Adipocyte (in vitro differentiated cells): Measurements from ENCODE around the gene DOCK1.

Experiments used
- DNase-seq: peaks from one replicate; pipeline ENCODE4 v3.0.0-alpha.2; 2015; ENCODE audit warnings: low read depth
- H3K27me3 ChIP-seq: replicated peaks from 2 replicates; pipeline ENCODE4 v1.7.0; 2013; ENCODE audit warnings: mild to moderate bottlenecking, low read length, moderate library complexity; ENCODE audit not compliant: control insufficient read depth, insufficient read depth
- H3K36me3 ChIP-seq: 2 replicates; pipeline ENCODE4 v1.7.0; 2013; ENCODE audit warnings: low read length, mild to moderate bottlenecking, moderate library complexity; ENCODE audit not compliant: control insufficient read depth, insufficient read depth, severe bottlenecking
- H3K4me1 ChIP-seq: 2 replicates; pipeline ENCODE4 v1.7.0; 2013; ENCODE audit warnings: mild to moderate bottlenecking, low read length, moderate library complexity; ENCODE audit not compliant: control insufficient read depth, insufficient read depth
- H3K4me3 ChIP-seq: 2 replicates; pipeline ENCODE4 v1.7.0; 2013; ENCODE audit warnings: mild to moderate bottlenecking, low read length, moderate library complexity
- H3K9ac ChIP-seq: 2 replicates; pipeline ENCODE4 v1.7.0; 2013; ENCODE audit warnings: mild to moderate bottlenecking, low read length, moderate library complexity
- H3K9me3 ChIP-seq: 2 replicates; pipeline ENCODE4 v1.7.0; 2013; ENCODE audit warnings: mild to moderate bottlenecking, low read length, moderate library complexity; ENCODE audit not compliant: control insufficient read depth

Gene DOCK1

DNA sequence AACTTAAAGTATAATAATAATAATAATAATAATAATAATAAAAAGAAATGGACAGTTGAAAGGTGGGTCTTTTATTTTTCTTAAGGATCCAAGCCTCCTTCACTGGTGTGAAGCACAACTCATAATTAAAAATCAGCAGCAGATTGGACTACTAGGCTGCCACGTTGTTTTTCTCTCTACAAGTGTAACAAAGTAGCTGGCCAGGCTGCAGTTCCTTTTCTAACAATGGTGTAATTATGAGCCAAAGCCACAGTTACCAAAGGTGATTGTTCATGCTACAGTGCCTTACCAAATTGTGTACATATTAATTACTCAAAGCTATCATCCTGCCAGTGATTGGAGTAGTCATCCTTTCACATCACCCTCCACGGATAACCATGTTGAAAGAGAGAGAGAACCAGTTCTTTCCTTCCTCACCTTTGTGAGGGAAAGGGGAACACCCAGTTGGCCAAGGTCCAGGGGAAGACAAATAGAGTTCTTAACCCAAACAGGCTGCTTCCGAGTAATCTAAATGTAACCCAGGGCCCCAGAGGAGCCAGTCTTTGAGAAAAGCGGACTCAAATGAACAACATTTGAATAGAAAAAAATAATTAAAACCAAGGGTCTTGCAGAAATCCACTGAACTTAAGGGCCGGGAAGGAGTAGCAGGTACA lies 557.5 kb downstream of the DOCK1 start:
- no peak for DNase-seq
- no peaks in the 10 kb centered on the region for H3K36me3 ChIP-seq
- no peak overlapping the region for H3K4me3 ChIP-seq
- peaks cover 11% of the 10 kb centered on the region for H3K9me3 ChIP-seq
- no peak overlapping the region for H3K9ac ChIP-seq
- no peaks in the 10 kb centered on the region for H3K4me1 ChIP-seq
- H3K27me3 ChIP-seq: peaks cover 14% of the 10 kb centered on the region

DNA sequence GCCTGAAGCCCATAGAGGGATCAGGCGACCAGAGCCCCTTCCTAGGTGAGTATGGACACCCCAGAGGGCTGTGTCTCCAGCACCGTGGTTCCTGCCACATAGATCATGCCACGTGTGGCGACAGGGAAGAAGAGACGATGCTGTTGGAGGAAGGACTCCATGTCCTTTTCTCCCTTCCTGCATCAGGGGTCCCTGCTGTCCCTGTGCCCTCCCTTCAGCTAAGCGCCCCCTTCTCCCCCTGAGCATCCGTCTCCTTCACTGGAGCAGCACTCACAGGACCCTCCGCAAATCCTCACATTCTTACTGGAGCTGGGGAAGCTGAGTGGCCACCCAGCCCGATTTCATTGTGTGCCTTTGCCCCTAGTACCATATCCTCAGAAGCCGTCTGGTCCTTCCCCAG lies 558.3 kb downstream of the DOCK1 start:
- DNase-seq: no peak
- no peak overlapping the region for H3K4me3 ChIP-seq
- H3K4me1 ChIP-seq: no peaks in the 10 kb centered on the region
- H3K9me3 ChIP-seq: peaks cover 11% of the 10 kb centered on the region
- H3K27me3 ChIP-seq: peaks cover 14% of the 10 kb centered on the region
- no peaks in the 10 kb centered on the region for H3K36me3 ChIP-seq
- H3K9ac ChIP-seq: no peak overlapping the region

DNA sequence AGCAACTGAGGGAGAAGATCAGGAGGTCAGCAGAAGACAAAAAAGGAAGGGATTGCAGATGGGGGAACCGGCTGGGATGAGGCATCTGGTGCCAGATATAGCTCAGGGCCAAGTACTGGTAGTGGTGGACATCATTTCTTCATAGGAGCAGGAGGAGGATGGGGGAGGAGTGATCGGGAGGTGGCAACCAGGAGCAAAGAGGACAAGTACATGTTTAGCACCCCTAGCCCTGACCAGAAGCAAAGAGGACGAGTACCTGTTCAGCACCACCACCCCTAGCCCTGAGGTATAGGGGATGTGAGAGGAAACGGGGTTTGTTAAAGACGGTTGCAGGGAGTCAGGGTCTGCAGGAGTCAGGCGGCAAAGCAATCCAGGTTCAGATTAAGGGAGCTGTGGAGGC lies 559.3 kb downstream of the DOCK1 start:
- DNase-seq: no peak
- Histone ChIP-seq H3K9ac (no peak overlapping the region), H3K36me3 (no peaks in the 10 kb centered on the region), H3K4me3 (no peak overlapping the region), H3K4me1 (no peaks in the 10 kb centered on the region), H3K9me3 (peaks cover 11% of the 10 kb centered on the region), H3K27me3 (peaks cover 18% of the 10 kb centered on the region)

DNA sequence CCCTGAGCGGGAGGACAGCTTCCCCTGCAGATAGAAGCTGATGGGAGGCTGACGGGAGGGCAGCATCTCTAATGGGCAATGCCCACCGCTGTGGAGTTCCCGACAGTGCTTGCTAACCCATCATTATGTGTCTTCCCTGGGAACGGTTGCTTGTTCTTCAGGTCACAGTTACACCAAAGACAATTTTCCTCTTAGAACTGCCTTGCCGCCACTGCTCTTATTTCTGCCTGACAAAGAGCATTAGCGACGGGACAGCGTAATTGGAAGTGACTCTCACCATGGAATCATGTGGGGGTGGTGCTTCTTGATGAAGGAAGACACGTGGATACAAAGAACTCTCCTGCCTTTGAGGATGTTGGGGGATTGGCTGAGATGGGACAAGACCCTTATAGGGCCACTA lies 562.6 kb downstream of the DOCK1 start:
- Histone ChIP-seq H3K4me1 (no peaks in the 10 kb centered on the region), H3K9ac (no peak overlapping the region), H3K9me3 (peaks cover 5% of the 10 kb centered on the region), H3K27me3 (peaks cover 26% of the 10 kb centered on the region), H3K36me3 (no peaks in the 10 kb centered on the region), H3K4me3 (no peak overlapping the region)
- no peak for DNase-seq

DNA sequence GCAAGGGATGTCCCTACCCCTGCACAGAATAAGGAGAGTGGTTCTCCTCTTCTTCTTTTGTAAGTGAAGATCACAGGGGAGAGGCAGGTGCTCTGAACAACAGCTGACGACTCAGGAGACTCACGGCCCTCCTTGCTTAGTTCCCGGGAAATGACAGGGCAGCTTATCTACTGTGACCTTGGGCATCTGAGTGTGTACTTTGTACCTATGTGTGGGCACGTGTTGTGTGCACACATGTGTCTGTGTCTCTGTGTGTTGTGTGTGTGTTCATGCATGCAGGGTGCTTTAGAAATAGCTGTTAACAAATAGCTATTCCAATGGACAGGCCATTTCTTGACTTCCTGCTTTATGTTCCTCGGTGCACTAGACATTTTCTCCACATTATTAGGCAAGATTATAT lies 563.4 kb downstream of the DOCK1 start:
- no peak overlapping the region for H3K4me3 ChIP-seq
- DNase-seq: no peak
- H3K27me3 ChIP-seq: peaks cover 20% of the 10 kb centered on the region
- peaks cover 5% of the 10 kb centered on the region for H3K9me3 ChIP-seq
- H3K4me1 ChIP-seq: no peaks in the 10 kb centered on the region
- H3K9ac ChIP-seq: no peak overlapping the region
- no peaks in the 10 kb centered on the region for H3K36me3 ChIP-seq

DNA sequence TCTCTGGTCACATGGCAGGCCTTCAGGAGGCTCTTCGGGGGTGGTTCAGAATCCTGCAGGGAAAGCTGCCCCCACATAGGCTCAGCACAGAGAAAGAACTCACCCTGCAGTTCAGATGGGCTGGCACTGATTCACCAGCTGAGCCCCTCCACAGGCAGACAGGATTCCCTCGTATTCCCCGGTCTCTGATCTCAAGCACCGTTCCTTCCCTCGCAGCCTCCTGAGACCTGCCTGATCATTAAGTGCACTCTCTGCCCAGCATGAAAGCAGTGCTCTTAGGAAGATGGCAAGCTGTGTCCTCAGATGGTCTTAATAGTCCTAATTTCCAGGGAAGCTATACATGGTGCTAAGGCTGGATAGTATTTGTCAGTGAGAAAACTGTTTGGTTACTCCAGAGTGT lies 565.7 kb downstream of the DOCK1 start:
- H3K9ac ChIP-seq: no peak overlapping the region
- H3K4me3 ChIP-seq: no peak overlapping the region
- peaks cover 8% of the 10 kb centered on the region for H3K9me3 ChIP-seq
- DNase-seq: no peak
- H3K4me1 ChIP-seq: no peaks in the 10 kb centered on the region
- peaks cover 11% of the 10 kb centered on the region for H3K27me3 ChIP-seq
- H3K36me3 ChIP-seq: no peaks in the 10 kb centered on the region

DNA sequence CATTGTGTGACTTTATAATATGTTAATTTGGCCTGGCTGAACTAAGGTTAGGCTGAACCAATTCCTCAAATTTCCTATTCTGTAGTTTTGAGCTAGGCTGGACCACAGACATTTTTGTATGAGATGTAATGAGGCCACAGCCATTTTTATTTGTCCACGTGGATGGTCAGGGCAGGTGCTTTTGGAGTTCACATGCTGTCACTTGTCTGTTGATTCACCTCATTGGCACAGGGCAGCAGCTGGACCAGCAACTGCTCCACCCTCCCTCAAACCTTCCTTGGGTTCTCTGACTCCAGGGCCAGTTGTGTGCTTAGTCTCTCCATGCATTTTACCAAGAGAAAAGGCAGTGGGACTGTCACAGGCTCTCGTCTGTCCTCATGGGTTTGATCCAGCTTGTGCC lies 567.7 kb downstream of the DOCK1 start:
- no peak for DNase-seq
- Histone ChIP-seq H3K4me1 (no peaks in the 10 kb centered on the region), H3K36me3 (no peaks in the 10 kb centered on the region), H3K9me3 (peaks cover 8% of the 10 kb centered on the region), H3K9ac (no peak overlapping the region), H3K4me3 (no peak overlapping the region), H3K27me3 (peaks cover 11% of the 10 kb centered on the region)

DNA sequence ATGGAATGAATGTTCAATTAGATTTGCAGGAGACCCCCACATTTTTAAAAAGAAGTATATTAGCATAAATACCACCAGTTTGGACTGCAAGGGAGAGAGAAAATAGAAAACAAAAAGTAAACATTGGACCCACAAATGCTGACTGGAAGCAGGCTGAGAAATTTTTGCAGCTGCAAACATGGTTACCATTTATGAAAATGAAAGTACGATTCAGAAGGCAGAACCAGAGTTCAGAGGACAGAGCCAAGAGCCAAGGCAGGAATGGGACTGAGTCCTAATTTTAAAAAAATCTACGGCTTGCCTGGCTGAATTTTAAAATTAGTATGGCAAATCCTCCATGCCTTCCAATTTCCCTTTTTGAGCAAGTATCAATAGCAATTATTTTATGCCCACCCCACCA lies 569.3 kb downstream of the DOCK1 start:
- no peaks in the 10 kb centered on the region for H3K36me3 ChIP-seq

DNA sequence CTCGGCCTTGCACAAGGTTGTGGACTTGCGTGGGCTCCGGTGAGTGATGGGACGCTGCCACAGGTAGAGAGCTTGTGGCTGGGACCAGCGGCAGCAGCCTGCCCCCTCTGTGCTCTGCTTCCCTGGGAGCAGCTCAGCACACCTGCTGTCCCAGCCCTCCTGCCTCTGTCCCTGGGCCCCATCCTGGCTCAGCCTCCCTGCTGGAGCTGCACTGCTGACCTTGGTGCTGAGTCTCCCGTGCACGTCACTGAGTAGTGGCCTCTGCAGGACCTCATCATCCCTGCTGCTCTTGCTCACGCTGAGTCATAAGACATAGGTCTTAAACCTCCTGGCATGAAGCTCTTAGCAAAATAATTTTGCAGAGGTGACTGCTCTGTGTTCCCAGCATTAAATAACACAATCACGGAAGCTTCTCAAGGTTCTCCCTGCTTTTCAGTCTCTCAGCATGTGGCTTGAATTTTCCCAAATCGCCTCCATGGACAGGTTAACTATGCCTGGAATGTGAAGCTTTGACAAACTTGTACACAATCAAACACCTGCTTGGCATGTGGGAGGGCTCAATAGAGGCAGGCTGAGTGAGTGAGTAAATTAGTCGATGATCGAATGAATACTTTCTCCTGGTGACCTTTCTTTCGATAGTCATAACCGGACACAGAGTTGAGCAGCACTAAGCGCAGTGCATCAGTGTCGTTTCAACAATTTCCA lies 580.1 kb downstream of the DOCK1 start:
- H3K36me3 ChIP-seq: no peaks in the 10 kb centered on the region
- no peak overlapping the region for H3K9ac ChIP-seq
- H3K9me3 ChIP-seq: no peaks in the 10 kb centered on the region
- peak; percentile 10 for DNase-seq
- H3K4me1 ChIP-seq: no peaks in the 10 kb centered on the region
- no peak overlapping the region for H3K4me3 ChIP-seq
- peaks cover 48% of the 10 kb centered on the region for H3K27me3 ChIP-seq

More for the DNA sequence above, 569.3 kb downstream of the DOCK1 start:
- Histone ChIP-seq H3K9me3 (peaks cover 8% of the 10 kb centered on the region), H3K4me1 (no peaks in the 10 kb centered on the region), H3K27me3 (peaks cover 7% of the 10 kb centered on the region), H3K9ac (no peak overlapping the region), H3K4me3 (no peak overlapping the region)
- no peak for DNase-seq

DNA sequence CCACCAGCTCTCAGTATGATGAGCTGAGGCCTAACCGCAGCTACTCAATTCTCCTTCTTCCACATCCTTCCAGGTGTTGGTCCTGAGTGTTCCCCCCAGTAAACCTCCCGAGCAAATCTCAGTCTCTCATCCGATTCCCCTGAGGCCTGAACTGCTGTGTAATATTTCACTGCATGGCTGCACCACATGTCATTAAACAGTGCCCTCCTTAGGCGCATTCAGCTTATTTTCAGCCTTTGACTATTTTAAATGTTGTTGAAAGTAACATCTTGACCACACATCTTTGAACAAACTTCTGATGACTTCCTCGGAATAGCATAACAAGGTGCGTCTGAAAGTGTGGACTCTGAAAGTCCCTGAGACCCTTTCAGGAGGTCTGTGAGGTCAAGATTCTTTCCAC lies 581.1 kb downstream of the DOCK1 start:
- DNase-seq: no peak
- Histone ChIP-seq H3K9ac (no peak overlapping the region), H3K27me3 (peaks cover 49% of the 10 kb centered on the region), H3K4me3 (no peak overlapping the region), H3K36me3 (no peaks in the 10 kb centered on the region), H3K9me3 (no peaks in the 10 kb centered on the region), H3K4me1 (no peaks in the 10 kb centered on the region)

DNA sequence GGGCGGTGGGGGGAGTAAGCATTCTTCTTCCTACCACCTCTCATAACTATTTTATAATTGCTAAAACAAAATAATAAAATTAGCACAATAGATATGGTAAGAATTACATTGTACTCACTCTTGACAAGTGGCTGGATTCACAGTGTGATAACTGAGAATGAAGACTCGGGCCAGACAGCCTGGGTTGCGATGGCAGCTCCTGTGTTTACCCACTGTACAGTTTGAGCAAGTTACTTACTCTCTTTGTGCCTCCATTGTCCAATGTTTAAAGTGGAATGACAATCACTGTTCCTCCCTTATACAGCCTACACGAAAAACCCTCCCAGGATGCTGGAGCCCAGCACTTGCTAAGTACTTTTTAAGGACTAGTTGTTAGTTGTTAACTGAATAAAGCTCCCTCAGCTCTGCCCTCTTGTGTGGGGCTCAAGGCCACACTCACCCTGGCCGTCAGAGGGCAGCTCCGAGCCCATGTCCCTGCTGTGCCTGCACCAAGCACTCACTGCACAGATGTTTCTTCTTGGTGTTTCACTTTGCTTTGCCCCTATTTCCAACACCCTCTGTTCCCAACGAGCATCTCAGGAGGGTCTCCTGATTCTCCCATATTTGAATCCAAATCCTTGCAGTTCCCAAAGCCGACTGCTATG lies 587.5 kb downstream of the DOCK1 start:
- no peak for DNase-seq
- Histone ChIP-seq H3K4me3 (no peak overlapping the region), H3K9me3 (no peaks in the 10 kb centered on the region)

More for the DNA sequence above, 587.5 kb downstream of the DOCK1 start:
- no peaks in the 10 kb centered on the region for H3K36me3 ChIP-seq
- H3K4me1 ChIP-seq: no peaks in the 10 kb centered on the region
- no peak overlapping the region for H3K9ac ChIP-seq
- peaks cover 42% of the 10 kb centered on the region for H3K27me3 ChIP-seq
